HG02840 (cell line): Measurements from ENCODE around the gene FRK.
"Not testable (repeated sequence)": the region's sequence is repeated elsewhere in the genome, so short reads cannot be mapped to it uniquely, and the experiment has no call there.

Experiments used
- ATAC-seq: cut with Tn5 transposase; IDR thresholded peaks from one replicate; pipeline ENCODE4 v1.9.1; 2021; ENCODE audit warnings: mild to moderate bottlenecking, moderate library complexity, moderate number of reproducible peaks; ENCODE audit not compliant: unreplicated experiment, low FRiP score

FRK gene

GRCh38 chr6:115896538-115897129 lies 164.1 kb downstream of the FRK start:
- ATAC-seq = no peak

DNA sequence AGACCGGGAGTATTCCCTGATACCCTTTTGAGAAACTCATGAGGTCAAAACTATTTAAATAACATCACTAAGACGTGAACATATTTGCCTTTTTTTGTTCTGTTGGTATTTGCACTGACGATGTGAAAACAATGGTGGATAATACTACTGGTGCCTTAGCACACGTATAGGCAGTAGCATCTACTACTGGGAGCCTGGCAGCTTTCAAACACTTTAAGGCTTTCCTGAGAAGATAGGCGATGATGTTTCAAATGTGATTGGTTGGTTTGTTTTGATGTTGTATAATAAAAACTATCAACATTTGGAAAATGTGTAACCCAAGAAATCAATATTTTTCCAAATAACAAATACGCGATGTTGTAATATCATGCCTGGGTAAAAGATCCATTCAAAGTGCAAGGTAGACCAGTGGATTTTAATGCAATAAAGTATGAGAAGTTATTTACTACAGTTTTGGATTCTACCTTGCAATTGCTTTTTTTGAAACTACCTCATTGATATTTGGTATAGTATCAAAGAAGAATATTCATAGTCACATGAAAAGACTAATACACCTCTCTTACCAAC lies 166.2 kb downstream of the FRK start:
- no peak for ATAC-seq

- no peak for ATAC-seq
These were observed 168.9 kb downstream of the FRK start for GRCh38 chr6:115891750-115892149.

- ATAC-seq = peak; percentile 96
These were observed 169.5 kb downstream of the FRK start for GRCh38 chr6:115891111-115891669.

DNA sequence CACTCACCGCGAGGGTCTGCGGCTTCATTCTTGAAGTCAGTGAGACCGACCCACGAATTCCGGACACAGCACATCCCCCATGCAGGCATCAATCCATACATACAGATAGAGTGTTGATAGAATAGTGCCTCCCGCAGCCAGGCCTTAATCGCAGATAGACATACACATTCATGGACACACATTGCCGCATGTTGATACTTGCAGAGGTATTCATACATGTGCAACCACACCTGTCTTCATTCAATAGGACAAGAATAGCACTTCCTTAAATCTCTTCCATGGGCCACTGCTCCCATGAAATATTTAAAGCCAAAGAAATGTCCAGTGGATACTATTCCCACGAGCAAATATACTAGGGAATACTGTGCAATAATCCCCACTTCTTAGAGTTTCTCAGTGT lies 170.5 kb downstream of the FRK start:
- ATAC-seq = no peak

- not testable (repeated sequence) for ATAC-seq
These were observed 171.8 kb downstream of the FRK start for GRCh38 chr6:115888687-115889470.

- ATAC-seq = no peak
These were observed 172.8 kb downstream of the FRK start for GRCh38 chr6:115887891-115888290.

GRCh38 chr6:115885636-115886366 lies 174.9 kb downstream of the FRK start:
- ATAC-seq = no peak

DNA sequence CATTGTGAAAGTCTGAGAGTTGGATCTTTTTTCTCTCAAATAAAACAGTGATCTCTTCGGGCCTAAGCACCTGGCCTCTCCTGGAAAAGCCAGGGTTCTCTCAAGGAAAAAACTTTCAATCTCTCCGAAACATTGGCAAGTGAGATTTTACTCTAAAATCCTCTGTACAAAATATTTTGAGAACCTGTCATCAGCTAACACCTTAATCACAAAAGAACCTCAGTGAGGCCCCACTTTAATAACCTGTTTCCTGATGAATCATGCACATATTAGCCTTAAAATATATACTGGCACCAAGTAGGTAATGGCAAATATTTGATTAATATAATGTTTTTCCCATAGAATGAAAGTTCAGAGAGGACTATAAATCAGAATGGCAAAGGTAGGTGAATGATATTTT lies 177.9 kb downstream of the FRK start:
- no peak for ATAC-seq

GRCh38 chr6:115882174-115882573 lies 178.5 kb downstream of the FRK start:
- ATAC-seq = no peak
